HG03521 (cell line): ENCODE data around the gene STRN4.

Experiments used
- ATAC-seq: cut with Tn5 transposase; IDR thresholded peaks from one replicate; pipeline ENCODE4 v1.9.1; 2021; ENCODE audit warnings: mild to moderate bottlenecking, moderate library complexity; ENCODE audit not compliant: unreplicated experiment

Gene STRN4

GRCh38 chr19:46674416-46675178 is 71.7 kb downstream of the STRN4 start:
- no peak for ATAC-seq

GRCh38 chr19:46670813-46671212 is 75.4 kb downstream of the STRN4 start:
- ATAC-seq = no peak
